C4-2B (cell line): ENCODE data around the gene KLHL17.
A peak's percentile ranks its signal among the peaks of the same experiment; 100 is the strongest.

Experiments
- H3K27ac ChIP-seq: fragments of 450-650 bp; 2 replicates; pipeline ENCODE4 v1.5.1; 2017
- ZFX ChIP-seq: fragments of 450-650 bp; IDR thresholded peaks from 2 replicates; pipeline ENCODE4 v1.6.1; 2017
- TF ChIP-seq, protein P1 (sequence below): fragments of 450-650 bp; conservative IDR thresholded peaks from 2 replicates; pipeline ENCODE4 v1.5.1; 2017; ENCODE audit warnings: mild to moderate bottlenecking

Gene KLHL17

DNA sequence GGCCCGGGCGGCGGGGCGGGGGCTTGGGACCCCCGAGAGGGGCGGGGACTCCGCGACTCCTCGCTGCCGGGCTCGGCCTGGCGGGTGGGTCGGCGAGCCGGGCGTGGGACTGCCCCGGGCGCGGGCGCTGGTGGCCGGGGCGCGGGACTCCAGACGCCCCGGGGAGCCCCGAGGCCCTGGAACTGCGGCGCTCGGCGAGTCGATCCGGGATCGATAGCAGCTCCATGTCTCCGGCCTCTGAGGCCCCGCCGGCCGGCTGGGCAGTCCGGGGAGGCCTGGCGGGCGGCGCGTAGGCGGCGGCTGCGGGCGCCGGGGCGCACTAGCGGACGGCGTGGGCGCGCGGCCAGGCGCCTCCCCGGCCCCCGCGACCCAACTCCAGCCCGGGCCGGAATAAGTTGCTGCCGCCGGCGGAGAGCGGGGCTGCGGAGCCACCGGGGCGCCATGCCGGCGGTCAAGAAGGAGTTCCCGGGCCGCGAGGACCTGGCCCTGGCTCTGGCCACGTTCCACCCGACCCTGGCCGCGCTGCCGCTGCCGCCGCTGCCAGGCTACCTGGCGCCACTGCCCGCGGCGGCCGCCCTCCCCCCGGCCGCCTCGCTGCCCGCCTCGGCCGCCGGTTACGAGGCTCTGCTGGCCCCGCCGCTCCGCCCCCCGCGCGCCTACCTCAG is 36.3 kb upstream of the KLHL17 start:
- H3K27ac ChIP-seq, result peak overlapping the region; percentile 85
- TF ChIP-seq, protein P1, sequence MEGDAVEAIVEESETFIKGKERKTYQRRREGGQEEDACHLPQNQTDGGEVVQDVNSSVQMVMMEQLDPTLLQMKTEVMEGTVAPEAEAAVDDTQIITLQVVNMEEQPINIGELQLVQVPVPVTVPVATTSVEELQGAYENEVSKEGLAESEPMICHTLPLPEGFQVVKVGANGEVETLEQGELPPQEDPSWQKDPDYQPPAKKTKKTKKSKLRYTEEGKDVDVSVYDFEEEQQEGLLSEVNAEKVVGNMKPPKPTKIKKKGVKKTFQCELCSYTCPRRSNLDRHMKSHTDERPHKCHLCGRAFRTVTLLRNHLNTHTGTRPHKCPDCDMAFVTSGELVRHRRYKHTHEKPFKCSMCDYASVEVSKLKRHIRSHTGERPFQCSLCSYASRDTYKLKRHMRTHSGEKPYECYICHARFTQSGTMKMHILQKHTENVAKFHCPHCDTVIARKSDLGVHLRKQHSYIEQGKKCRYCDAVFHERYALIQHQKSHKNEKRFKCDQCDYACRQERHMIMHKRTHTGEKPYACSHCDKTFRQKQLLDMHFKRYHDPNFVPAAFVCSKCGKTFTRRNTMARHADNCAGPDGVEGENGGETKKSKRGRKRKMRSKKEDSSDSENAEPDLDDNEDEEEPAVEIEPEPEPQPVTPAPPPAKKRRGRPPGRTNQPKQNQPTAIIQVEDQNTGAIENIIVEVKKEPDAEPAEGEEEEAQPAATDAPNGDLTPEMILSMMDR, result no peak
- TF ChIP-seq ZFX, result no peak

DNA sequence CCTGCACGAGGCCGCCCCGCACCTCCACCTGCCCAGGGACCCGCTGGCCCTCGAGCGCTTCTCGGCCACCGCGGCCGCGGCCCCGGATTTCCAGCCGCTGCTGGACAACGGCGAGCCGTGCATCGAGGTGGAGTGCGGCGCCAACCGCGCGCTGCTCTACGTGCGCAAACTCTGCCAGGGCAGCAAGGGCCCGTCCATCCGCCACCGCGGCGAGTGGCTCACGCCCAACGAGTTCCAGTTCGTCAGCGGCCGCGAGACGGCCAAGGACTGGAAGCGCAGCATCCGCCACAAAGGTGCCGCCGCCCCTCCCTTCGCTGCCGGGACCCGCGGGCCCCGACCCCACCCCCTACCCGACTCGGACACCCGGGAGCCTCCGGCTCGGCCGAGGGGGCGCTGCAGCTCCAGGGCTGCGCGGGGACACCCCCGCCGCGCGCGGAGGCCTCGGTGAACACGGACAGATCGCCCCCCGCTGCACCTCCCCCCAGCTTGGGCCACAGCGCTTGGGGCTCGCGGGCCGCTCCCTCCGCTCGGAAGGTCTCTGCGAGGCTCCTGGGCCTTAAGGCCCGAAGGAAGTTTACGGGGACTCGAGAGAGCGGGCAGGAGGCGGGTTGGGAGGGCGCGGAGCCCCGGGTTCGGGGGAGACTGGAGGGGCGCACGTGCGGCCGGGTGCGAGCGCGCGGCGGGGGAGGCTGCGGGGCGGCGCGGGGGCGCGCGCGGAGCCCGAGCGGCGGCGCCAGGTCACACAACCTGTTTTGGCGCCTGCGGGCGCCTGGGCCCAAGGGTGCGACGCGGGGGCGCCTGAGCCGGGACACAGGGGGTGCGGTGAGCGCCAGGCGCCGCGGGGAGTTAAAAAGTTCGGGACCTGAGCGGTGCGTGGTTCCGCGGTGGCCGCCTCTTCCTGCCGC is 35.5 kb upstream of the KLHL17 start:
- peak overlapping the region; percentile 85 for H3K27ac ChIP-seq
- TF ChIP-seq ZFX, result peak; percentile 45; the same call in 1 of the 2 replicates
- TF ChIP-seq, protein P1, result no peak

- TF ChIP-seq, protein P1, result no peak; the same call in 1 of the 2 replicates
- TF ChIP-seq ZFX, result no peak
- peak overlapping the region; percentile 85 for H3K27ac ChIP-seq
These were observed 34.6 kb upstream of the KLHL17 start for GRCh38 chr1:925561-926421.

DNA sequence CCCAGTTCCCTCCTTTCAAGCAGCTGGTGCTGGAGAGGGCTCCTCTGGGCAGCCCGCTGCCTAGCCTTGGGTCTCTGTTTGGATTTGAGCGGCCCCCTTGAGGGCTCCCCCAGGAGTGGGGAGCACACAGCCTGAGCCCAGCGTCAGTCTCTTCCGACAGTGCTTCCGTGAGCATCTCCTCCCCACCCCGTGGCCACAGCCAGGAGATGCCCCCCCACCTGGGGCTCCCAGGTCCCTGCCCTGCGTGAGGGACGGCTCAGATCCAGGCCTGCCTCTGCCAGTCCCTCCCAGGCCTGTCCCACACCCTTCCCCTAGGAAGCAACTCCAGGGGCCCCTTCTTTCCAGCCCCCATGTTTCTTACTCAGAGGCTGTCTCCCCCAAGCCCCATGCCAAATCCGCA is 33.1 kb upstream of the KLHL17 start:
- TF ChIP-seq ZFX, result no peak
- TF ChIP-seq, protein P1, result no peak
- H3K27ac ChIP-seq, result no peak overlapping the region

GRCh38 chr1:927748-928147 is 32.6 kb upstream of the KLHL17 start:
- TF ChIP-seq, protein P1, result no peak
- no peak for TF ChIP-seq ZFX
- no peak overlapping the region for H3K27ac ChIP-seq

GRCh38 chr1:928825-929661 is 31.3 kb upstream of the KLHL17 start:
- H3K27ac ChIP-seq, result no peak overlapping the region
- TF ChIP-seq, protein P1, result no peak
- TF ChIP-seq ZFX, result no peak
